Effector memory CD4-positive, alpha-beta T cell (primary cell): ENCODE results near the gene KLHL7.
"Not testable (repeated sequence)": the region's sequence is repeated elsewhere in the genome, so short reads cannot be mapped to it uniquely, and the experiment has no call there.

Experiments
- DNase-seq, 3 donors: peaks; one replicate each; pipeline ENCODE4 v3.0.0-alpha.2; 2020
- H3K27ac ChIP-seq: 2 replicates; pipeline ENCODE4 v1.7.0; 2013; ENCODE audit warnings: mild to moderate bottlenecking, low read length, moderate library complexity; ENCODE audit not compliant: insufficient read depth, poor library complexity, severe bottlenecking
- H3K27me3 ChIP-seq: replicated peaks from 2 replicates; pipeline ENCODE4 v1.7.0; 2013; ENCODE audit warnings: mild to moderate bottlenecking, low read length; ENCODE audit not compliant: insufficient read depth, control insufficient read depth, poor library complexity, severe bottlenecking
- H3K36me3 ChIP-seq: 2 replicates; pipeline ENCODE4 v1.7.0; 2013; ENCODE audit warnings: mild to moderate bottlenecking, low read length, moderate library complexity; ENCODE audit not compliant: control insufficient read depth, insufficient read depth
- H3K4me1 ChIP-seq: 2 replicates; pipeline ENCODE4 v1.7.0; 2013; ENCODE audit warnings: low read length, mild to moderate bottlenecking; ENCODE audit not compliant: control insufficient read depth, insufficient read depth, poor library complexity, severe bottlenecking
- H3K4me3 ChIP-seq: 2 replicates; pipeline ENCODE4 v1.7.0; 2013; ENCODE audit warnings: low read length, low read depth, mild to moderate bottlenecking; ENCODE audit not compliant: insufficient read depth, poor library complexity, severe bottlenecking
- H3K9me3 ChIP-seq: 2 replicates; pipeline ENCODE4 v1.7.0; 2013; ENCODE audit warnings: mild to moderate bottlenecking, low read length, moderate library complexity; ENCODE audit not compliant: control insufficient read depth

Gene KLHL7

DNA sequence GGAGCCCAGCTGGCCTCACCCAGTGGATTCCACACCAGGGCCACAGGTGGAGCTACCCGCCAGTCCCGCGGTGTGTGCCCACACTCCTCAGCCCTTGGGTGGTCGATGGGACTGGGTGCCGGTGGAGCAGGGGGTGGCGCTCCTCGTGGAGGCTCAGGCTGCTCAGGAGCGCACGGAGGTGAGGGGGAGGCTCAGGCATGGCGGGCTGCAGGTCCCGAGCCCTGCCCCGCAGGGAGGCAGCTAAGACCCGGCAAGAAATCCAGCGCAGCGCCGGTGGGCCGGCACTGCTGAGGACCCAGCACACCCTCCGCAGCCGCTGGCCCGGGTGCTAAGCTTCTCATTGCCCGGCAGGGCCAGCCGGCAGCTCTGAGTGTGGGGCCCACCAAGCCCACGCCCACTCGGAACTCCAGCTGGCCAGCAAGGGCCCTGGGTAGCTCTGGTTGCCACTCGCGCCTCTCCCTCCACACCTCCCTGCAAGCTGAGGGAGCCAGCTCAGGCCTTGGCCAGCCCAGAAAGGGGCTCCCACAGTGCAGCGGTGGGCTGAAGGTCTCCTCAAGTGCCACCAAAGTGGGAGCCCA, 88.2 kb downstream of the KLHL7 start:
- peaks cover 31% of the 10 kb centered on the region for H3K36me3 ChIP-seq
- H3K9me3 ChIP-seq, H3K4me3 ChIP-seq, H3K27me3 ChIP-seq, DNase-seq, H3K27ac ChIP-seq, H3K4me1 ChIP-seq: not testable (repeated sequence)

DNA sequence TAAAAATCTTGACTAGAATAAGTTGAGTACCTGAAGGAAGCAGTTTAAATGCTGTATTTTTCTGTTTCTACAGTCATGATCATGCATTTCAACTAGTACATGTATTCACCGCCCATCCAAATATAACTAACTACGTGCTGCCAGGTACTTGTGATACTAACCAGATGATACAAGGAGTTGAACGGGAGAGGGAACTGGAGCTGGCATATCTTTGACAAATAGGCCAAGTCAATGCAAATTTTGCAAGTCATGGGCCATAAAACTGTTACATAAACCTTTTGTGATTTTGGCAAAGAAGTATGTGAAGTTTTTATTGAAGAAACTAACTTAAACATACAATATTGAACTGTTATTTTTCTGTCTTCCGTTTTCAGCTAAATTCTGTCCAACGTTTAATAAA, 90.7 kb downstream of the KLHL7 start:
- no peak for DNase-seq
- Histone ChIP-seq H3K27ac (no peak overlapping the region), H3K36me3 (peaks cover 28% of the 10 kb centered on the region), H3K4me3 (no peak overlapping the region), H3K4me1 (no peaks in the 10 kb centered on the region), H3K27me3 (no peaks in the 10 kb centered on the region), H3K9me3 (no peaks in the 10 kb centered on the region)

DNA sequence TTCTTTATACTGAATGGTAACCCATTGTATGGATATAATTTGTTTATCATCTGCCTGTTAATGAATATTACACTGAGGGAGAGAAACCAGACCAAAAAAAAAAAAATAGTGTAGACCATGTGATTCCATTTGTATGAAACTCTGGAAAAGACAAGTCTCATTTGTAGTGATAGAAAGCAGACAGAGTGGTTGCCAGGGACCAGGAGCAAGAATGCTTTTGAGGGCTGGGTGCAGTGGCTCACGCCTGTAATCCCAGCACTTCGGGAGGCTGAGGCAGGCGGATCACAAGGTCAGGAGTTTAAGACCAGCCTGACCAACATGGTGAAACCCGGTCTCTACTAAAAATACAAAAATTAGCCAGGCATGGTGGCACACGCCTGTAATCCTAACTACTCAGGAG, 92.2 kb downstream of the KLHL7 start:
- H3K4me1 ChIP-seq, H3K27ac ChIP-seq, H3K27me3 ChIP-seq, H3K9me3 ChIP-seq, DNase-seq, H3K4me3 ChIP-seq: not testable (repeated sequence)
- peaks cover 21% of the 10 kb centered on the region for H3K36me3 ChIP-seq

DNA sequence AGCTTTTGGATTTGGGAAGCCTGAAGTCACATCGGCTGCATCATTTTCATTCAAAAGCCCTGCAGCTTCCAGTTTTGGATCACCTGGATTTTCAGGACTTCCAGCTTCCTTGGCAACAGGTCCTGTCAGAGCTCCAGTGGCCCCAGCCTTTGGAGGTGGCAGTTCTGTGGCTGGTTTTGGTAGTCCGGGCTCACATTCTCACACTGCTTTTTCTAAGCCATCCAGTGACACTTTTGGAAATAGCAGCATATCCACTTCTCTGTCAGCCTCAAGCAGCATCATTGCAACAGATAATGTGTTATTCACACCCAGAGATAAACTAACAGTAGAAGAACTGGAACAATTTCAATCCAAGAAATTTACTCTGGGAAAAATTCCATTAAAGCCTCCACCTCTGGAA, 94.7 kb downstream of the KLHL7 start:
- Histone ChIP-seq H3K27ac (no peak overlapping the region), H3K4me3 (no peak overlapping the region), H3K9me3 (no peaks in the 10 kb centered on the region), H3K27me3 (no peaks in the 10 kb centered on the region), H3K4me1 (no peaks in the 10 kb centered on the region), H3K36me3 (peaks cover 17% of the 10 kb centered on the region)
- no peak for DNase-seq

DNA sequence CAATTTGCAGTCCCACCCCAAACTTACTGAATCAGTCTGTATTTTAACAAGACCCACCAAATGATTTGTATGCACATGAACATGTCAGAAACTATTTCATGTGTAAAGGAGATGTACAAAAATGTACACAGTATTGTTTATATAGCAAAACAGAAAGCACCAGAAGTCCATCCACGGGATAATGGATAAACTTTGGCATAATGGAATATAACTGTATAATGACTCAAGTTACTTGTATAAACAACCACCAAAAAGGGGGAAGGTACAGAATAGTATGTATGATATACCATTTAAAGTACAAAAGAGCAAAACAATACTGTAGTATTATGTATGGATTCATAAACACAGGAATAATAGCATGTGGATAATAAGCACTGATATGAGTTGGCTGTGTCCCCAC, 98.7 kb downstream of the KLHL7 start:
- Histone ChIP-seq H3K9me3 (no peaks in the 10 kb centered on the region), H3K4me1 (no peaks in the 10 kb centered on the region), H3K4me3 (no peak overlapping the region), H3K36me3 (peaks cover 12% of the 10 kb centered on the region), H3K27me3 (no peaks in the 10 kb centered on the region), H3K27ac (no peak overlapping the region)
- no peak for DNase-seq

DNA sequence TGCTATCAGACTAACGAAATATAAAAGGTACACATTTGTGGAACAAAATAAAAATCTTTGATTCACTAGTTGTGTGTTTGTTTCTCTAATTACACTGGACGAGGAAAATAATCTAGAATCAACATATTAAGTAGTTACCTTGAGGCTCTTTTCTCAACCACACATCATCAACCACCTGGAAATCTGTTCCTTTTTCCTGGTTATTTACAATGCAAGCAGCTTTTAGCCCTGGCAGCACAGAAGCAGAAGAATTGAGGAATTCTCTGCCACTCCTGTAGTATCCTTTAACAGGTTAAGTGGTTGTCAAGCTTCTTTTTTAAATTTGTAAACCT, 100.0 kb downstream of the KLHL7 start:
- H3K27me3 ChIP-seq = no peaks in the 10 kb centered on the region
- H3K4me1 ChIP-seq = no peaks in the 10 kb centered on the region
- H3K27ac ChIP-seq = no peak overlapping the region
- H3K9me3 ChIP-seq = no peaks in the 10 kb centered on the region
- peaks cover under 1% of the 10 kb centered on the region for H3K36me3 ChIP-seq
- H3K4me3 ChIP-seq = no peak overlapping the region
- DNase-seq = no peak

DNA sequence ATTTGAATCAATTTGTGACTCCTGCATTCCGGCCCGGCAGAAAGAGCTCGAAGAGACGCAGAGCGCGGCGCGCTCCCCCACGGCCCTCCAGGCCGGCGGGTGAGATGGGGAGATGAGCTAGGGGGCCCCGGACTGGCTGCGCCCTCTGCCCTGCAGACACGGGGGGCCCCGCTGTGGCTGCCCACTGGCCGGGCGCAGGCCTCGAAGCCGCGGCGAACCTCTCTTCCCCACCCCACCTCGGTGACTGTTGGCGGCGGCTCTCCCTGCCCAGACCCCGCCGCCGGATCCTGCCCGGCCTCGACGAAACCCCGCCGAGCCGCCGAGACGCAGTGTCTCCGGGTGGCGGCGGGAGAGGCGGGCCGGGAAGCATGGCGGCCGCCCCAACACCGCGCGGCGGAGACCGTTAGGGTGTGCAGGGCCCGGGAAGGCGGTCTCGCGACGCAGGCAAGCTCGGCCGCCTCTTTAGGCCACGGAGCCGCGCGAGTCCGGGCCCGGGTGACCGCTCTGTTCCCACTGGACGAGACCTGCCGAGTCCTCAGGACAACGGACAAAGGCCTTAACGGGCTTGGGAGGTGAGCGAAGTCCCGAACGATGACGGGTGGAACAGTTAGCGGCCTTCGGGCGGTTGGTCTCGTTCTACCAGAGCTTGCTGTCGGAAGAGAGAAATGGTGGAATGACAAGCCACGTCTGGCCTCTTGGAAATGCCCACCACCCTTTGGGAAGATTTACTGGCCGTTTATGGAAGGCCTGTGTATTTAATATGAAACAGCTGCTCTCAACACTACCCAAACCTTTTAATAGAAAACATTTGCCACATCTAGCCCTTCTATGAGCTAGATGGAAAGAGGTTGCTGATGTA, 100.6 kb downstream of the KLHL7 start:
- no peak for DNase-seq
- no peaks in the 10 kb centered on the region for H3K9me3 ChIP-seq
- no peaks in the 10 kb centered on the region for H3K4me1 ChIP-seq
- no peak overlapping the region for H3K4me3 ChIP-seq
- H3K27me3 ChIP-seq = no peaks in the 10 kb centered on the region
- no peaks in the 10 kb centered on the region for H3K36me3 ChIP-seq
- H3K27ac ChIP-seq = no peak overlapping the region

DNA sequence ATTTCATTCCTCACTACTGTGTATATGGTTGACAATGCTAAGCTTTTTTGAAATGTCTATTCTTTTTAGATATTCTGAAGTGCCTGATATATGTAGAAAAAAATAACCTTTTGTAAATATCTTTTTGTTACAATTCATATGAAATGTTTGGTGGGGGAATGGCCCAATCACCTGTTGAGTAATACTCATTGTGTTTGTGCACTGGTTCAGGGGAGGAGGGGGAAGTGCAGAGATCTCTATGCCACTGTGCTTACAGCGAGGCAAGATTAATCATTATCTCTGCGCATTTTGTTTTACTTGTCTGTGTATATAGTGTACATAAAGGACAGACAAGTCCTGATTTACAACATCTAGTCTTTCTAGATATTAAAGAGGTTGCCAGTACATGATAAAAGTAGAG, 101.4 kb downstream of the KLHL7 start:
- DNase-seq = no peak
- no peak overlapping the region for H3K27ac ChIP-seq
- H3K9me3 ChIP-seq = no peaks in the 10 kb centered on the region
- H3K4me1 ChIP-seq = no peaks in the 10 kb centered on the region
- H3K27me3 ChIP-seq = no peaks in the 10 kb centered on the region
- no peaks in the 10 kb centered on the region for H3K36me3 ChIP-seq
- no peak overlapping the region for H3K4me3 ChIP-seq

DNA sequence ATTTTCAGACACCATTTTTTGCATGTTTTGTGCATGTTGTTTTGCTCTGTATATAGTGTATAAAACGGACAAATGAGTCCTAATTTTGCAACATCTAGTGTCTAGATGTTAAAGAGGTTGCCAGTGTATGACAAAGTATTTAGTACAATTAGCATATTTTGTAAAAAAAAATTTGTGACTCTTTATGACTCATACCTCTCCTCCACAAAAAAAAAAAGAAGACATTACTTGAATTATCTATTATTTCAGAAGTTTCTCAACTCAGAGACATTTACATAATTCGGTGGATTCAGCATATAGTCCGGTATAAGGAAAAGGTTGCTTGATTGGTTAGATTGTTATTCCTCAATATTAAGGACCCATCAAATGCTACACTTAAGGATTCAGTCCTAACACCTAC, 102.3 kb downstream of the KLHL7 start:
- Histone ChIP-seq H3K36me3 (no peaks in the 10 kb centered on the region), H3K9me3 (no peaks in the 10 kb centered on the region), H3K4me1 (no peaks in the 10 kb centered on the region), H3K27ac (no peak overlapping the region), H3K4me3 (no peak overlapping the region), H3K27me3 (no peaks in the 10 kb centered on the region)
- DNase-seq = no peak

DNA sequence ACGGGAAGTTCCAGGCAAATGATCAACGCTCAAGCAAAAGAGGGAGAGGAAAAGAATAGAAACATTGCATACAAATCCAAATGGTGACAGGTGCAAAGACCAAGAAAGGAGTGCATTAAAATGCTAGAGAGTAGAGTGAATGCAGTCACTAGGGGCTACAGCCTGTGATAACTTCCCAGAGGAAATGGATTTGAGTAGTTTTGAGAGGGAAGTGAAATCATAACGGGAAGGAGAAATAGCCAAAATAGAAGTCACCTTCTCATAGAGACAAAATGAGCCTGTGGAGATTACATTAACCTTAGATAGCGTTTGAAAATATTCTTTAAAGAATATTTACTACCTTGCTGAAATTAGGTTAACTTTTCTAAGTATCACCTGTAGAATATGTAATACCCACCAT, 102.7 kb downstream of the KLHL7 start:
- Histone ChIP-seq H3K27ac (no peak overlapping the region), H3K27me3 (no peaks in the 10 kb centered on the region), H3K36me3 (no peaks in the 10 kb centered on the region), H3K4me3 (no peak overlapping the region), H3K4me1 (no peaks in the 10 kb centered on the region), H3K9me3 (no peaks in the 10 kb centered on the region)
- no peak for DNase-seq
